Endothelial cell of umbilical vein (primary cell): Measurements from ENCODE around the gene MAEA.

Experiments used
- CTCF ChIP-seq, 2 donors: IDR thresholded peaks; 1 replicate in 1 of 2; 2 replicates in 1 of 2; pipeline ENCODE4 v1.5.1; 2011; ENCODE audit warnings: low read length in 2 of 2, mild to moderate bottlenecking in 2 of 2, moderate library complexity in 2 of 2, control low read depth in 1 of 2, inconsistent platforms in 1 of 2, low read depth in 1 of 2; ENCODE audit not compliant: insufficient read depth in 1 of 2; ENCODE audit errors: extremely low read depth in 1 of 2
- GATA2 ChIP-seq: IDR thresholded peaks from 2 replicates; pipeline ENCODE4 v1.7.0; 2011; ENCODE audit warnings: low read depth, mild to moderate bottlenecking, moderate library complexity, mixed read lengths, low read length; ENCODE audit not compliant: insufficient read length, insufficient read depth
- MAX ChIP-seq: IDR thresholded peaks from 2 replicates; pipeline ENCODE4 v1.6.1; 2011; ENCODE audit not compliant: insufficient read depth, insufficient read length
- POLR2A ChIP-seq: IDR thresholded peaks from 2 replicates; pipeline ENCODE4 v1.6.1; 2012; ENCODE audit warnings: low read depth, mild to moderate bottlenecking, control low read depth, low read length
- POLR2AphosphoS5 ChIP-seq: IDR thresholded peaks from 2 replicates; pipeline ENCODE4 v1.6.1; 2012; ENCODE audit warnings: low read depth, mild to moderate bottlenecking, control low read depth, low read length, moderate library complexity; ENCODE audit not compliant: insufficient read depth

GRCh38 chr4:1339489-1339888 lies 49.8 kb downstream of the MAEA start:
- no peak for TF ChIP-seq CTCF (IDR thresholded peaks at IDR 0.05; ENCODE audit: extremely low read depth in 1 of 2, insufficient read depth in 1 of 2, low read depth in 1 of 2, low read length in 2 of 2)
- no peak for TF ChIP-seq GATA2
- no peak for TF ChIP-seq POLR2A
- no peak for TF ChIP-seq MAX
- TF ChIP-seq POLR2AphosphoS5 = no peak
